ENCODE data around the gene KCNIP4. TPM values are rescaled to one million over a fixed set of nuclear protein-coding genes. Genes with fewer than 3 reads are reported as not detected.

KCNIP4 gene
- total and polyA plus RNA-seq, 2 experiments from 2014 or later, result 0.14 to 0.63 TPM

- no peaks in the 10 kb centered on the region for H3K4me1 ChIP-seq (ENCODE audit: insufficient read depth)
- H4K20me1 ChIP-seq (replicated peaks; ENCODE audit: insufficient read depth), result no peaks in the 10 kb centered on the region; the same call in 1 of the 2 replicates
- no peaks in the 10 kb centered on the region for H3K79me2 ChIP-seq (replicated peaks; ENCODE audit: insufficient read depth)
- Mint-ChIP-seq H3K4me1 (no peaks in the 10 kb centered on the region), H3K36me3 (ENCODE audit: low read depth) (peaks cover 4% of the 10 kb centered on the region; the same call in 2 of the 3 replicates), H3K4me3 (no peak overlapping the region), H3K27ac (no peak overlapping the region), H3K27me3 (ENCODE audit: insufficient read depth, low read depth, poor library complexity) (peaks cover 2% of the 10 kb centered on the region), H3K9me3 (peaks cover 11% of the 10 kb centered on the region; the same call in 2 of the 3 replicates)
- no peak overlapping the region for H3K4me3 ChIP-seq
- no peak overlapping the region for H3K27ac ChIP-seq (ENCODE audit: low read depth)
- H3F3A ChIP-seq (replicated peaks; ENCODE audit: low read depth), result no peaks in the 10 kb centered on the region
- DNase-seq (ENCODE audit: low spot score) (no peak), ATAC-seq (no peak)
- H3K9me2 ChIP-seq (ENCODE audit: insufficient read depth), result peaks cover 10% of the 10 kb centered on the region; the same call in 1 of the 2 replicates
- TF ChIP-seq REST (IDR thresholded peaks at IDR 0.05; ENCODE audit: unreplicated experiment) (no peak), EZH2 (IDR thresholded peaks at IDR 0.05; ENCODE audit: low read depth, unreplicated experiment) (no peak), CREB1 (CRISPR knock-in tag; IDR thresholded peaks at IDR 0.05; ENCODE audit: low read depth) (no peak), ETS1 (IDR thresholded peaks at IDR 0.05) (no peak), EZH2phosphoT487 (IDR thresholded peaks at IDR 0.05; ENCODE audit: unreplicated experiment) (no peak), ZNF114 (CRISPR knock-in tag; IDR thresholded peaks at IDR 0.05) (no peak), POLR2AphosphoS5 (IDR thresholded peaks at IDR 0.05; ENCODE audit: low read depth) (no peak), JUNB (IDR thresholded peaks at IDR 0.05; ENCODE audit: unreplicated experiment) (no peak), ZNF331 (CRISPR knock-in tag; IDR thresholded peaks at IDR 0.05; ENCODE audit: low read depth) (no peak), CTCF (conservative IDR thresholded peaks at IDR 0.05; ENCODE audit: low read depth in 2 of 2) (no peak), NANOG (IDR thresholded peaks at IDR 0.05; ENCODE audit: borderline replicate concordance) (no peak), STAT1 (IDR thresholded peaks at IDR 0.05; ENCODE audit: unreplicated experiment) (no peak), ZNF462 (CRISPR knock-in tag; IDR thresholded peaks at IDR 0.05) (no peak)
- H3K27me3 ChIP-seq (ENCODE audit: insufficient read depth), result no peaks in the 10 kb centered on the region
- no peak overlapping the region for H3K4me2 ChIP-seq
- no peak overlapping the region for H2AFZ ChIP-seq
- no peaks in the 10 kb centered on the region for H3K36me3 ChIP-seq (ENCODE audit: insufficient read depth)
Observed at GRCh38 chr4:20847124-20847747, 1101.3 kb downstream of the KCNIP4 start.
